K562 (cell line): Measurements from ENCODE around the gene FGL2. TPM values are rescaled to one million over a fixed set of nuclear protein-coding genes. Genes with fewer than 3 reads are reported as not detected.

ENCODE experiments used
- ATAC-seq: fragments of 200-7000 bp; cut with Tn5 transposase; 3 replicates; pipeline ENCODE4 v1.9.1; 2020; ENCODE audit warnings: moderate library complexity
- BruUV-seq: library from RNA; stranded (reverse); fragments of 400-500 nt; replicated peaks from 2 replicates; lab custom pipeline; 2021; lab: Mats Ljungman, UMichigan
- CTCF ChIA-PET: fragments of 300-600 bp; formaldehyde crosslinking; extraction: SDS; loops from one replicate; lab custom pipeline; 2021; ENCODE audit warnings: low intra/inter-chr PET ratio; lab: Yijun Ruan, JAX
- POLR2A ChIA-PET: fragments of 300-600, 350-650 bp; sonication (Branson Sonifier 250); formaldehyde crosslinking; extraction: SDS; loops from one replicate; lab custom pipeline; 2021; ENCODE audit warnings: antibody characterized with exemption, inconsistent platforms; lab: Yijun Ruan, JAX
- DNase-seq, 4 experiments: peaks; one replicate each; pipeline versions ENCODE4 v3.0.0 to v3.0.0-alpha.2; 2011 to 2018; ENCODE audit warnings: low spot score in 3 of 4, mixed read lengths in 3 of 4; ENCODE audit errors: extremely low read depth in 1 of 4
- FAIRE-seq: peaks from 2 replicates; lab custom pipeline; 2011; peaks lifted over from hg19 to GRCh38; lab: Jason Lieb, UNC
- H2AFZ ChIP-seq: 2 replicates; pipeline ENCODE4 v1.6.0; 2011; ENCODE audit warnings: low read depth, low read length, control low read depth, inconsistent platforms
- H3K27ac ChIP-seq: fragments of 200-600 bp; 3 replicates; pipeline ENCODE4 v1.8.0; 2011; ENCODE audit warnings: low read depth, mild to moderate bottlenecking, control low read depth, inconsistent platforms, low read length, moderate library complexity, mixed read lengths; ENCODE audit errors: extremely low read depth
- H3K27me3 ChIP-seq, 2 experiments: fragments of 300-600 bp in 1 of 2; 2 replicates in 1 of 2; 3 replicates in 1 of 2; pipeline versions ENCODE4 v1.6.0 to v1.8.0; 2011; ENCODE audit warnings: inconsistent platforms in 2 of 2, low read length in 2 of 2, mild to moderate bottlenecking in 1 of 2, mixed read lengths in 1 of 2, moderate library complexity in 1 of 2; ENCODE audit not compliant: control insufficient read depth in 2 of 2, insufficient read depth in 2 of 2
- H3K36me3 ChIP-seq: fragments of 300-600 bp; 3 replicates; pipeline ENCODE4 v1.8.0; 2011; ENCODE audit warnings: mild to moderate bottlenecking, low read length, inconsistent platforms; ENCODE audit not compliant: control insufficient read depth, insufficient read depth
- H3K4me1 ChIP-seq, 2 experiments: fragments of 200-600 bp in 1 of 2; replicated peaks in 1 of 2; 2 replicates in 1 of 2; 3 replicates in 1 of 2; pipeline versions ENCODE4 v1.5.1 to v1.8.0; 2011; ENCODE audit warnings: inconsistent platforms in 2 of 2, low read length in 2 of 2, mild to moderate bottlenecking in 1 of 2, mixed read lengths in 1 of 2, moderate library complexity in 1 of 2; ENCODE audit not compliant: control insufficient read depth in 2 of 2, insufficient read depth in 2 of 2
- H3K4me2 ChIP-seq: 2 replicates; pipeline ENCODE4 v1.6.1; 2011; ENCODE audit warnings: low read length, control low read depth, inconsistent platforms, mixed read lengths; ENCODE audit not compliant: insufficient read depth
- H3K4me3 ChIP-seq: fragments of 200-600 bp; sonication (generic), shearing (Covaris generic); 2 replicates; pipeline ENCODE4 v1.5.1; 2016; ENCODE audit warnings: control low read depth, inconsistent platforms
- H3K79me2 ChIP-seq: fragments of 200-600 bp; 3 replicates; pipeline ENCODE4 v1.8.0; 2011; ENCODE audit warnings: low read length, inconsistent platforms; ENCODE audit not compliant: control insufficient read depth, insufficient read depth
- H3K9ac ChIP-seq, 2 experiments: 2 replicates each; pipeline versions ENCODE4 v1.6.0 to v1.6.1; 2011; ENCODE audit warnings: low read depth in 2 of 2, low read length in 2 of 2, control low read depth in 1 of 2, inconsistent platforms in 1 of 2, mild to moderate bottlenecking in 1 of 2, mixed read lengths in 1 of 2; ENCODE audit not compliant: insufficient read depth in 1 of 2
- H3K9me1 ChIP-seq: one replicate; pipeline ENCODE4 v1.6.0; 2011; ENCODE audit warnings: inconsistent platforms, mild to moderate bottlenecking, low read length, moderate library complexity; ENCODE audit not compliant: control insufficient read depth, insufficient read depth
- H3K9me3 ChIP-seq: replicated peaks from 2 replicates; pipeline ENCODE4 v1.5.1; 2011; ENCODE audit warnings: low read depth, low read length, inconsistent platforms; ENCODE audit not compliant: control insufficient read depth, insufficient read depth
- H4K20me1 ChIP-seq: replicated peaks from 2 replicates; pipeline ENCODE4 v1.6.1; 2011; ENCODE audit warnings: low read length, inconsistent platforms, mixed read lengths; ENCODE audit not compliant: control insufficient read depth, insufficient read depth
- DMBX1 ChIP-seq: fragments of 250-450 bp; sonication (Bioruptor Pico); IDR thresholded peaks from 2 replicates; pipeline ENCODE4 v1.8.0; 2022; ENCODE audit warnings: inconsistent platforms, mild to moderate bottlenecking, moderate library complexity, borderline replicate concordance
- GABPB1 ChIP-seq: sonication (generic); formaldehyde crosslinking; IDR thresholded peaks from 2 replicates; pipeline ENCODE4 v1.8.0; 2022; ENCODE audit warnings: mild to moderate bottlenecking, missing genetic modification reagents
- HOXB6 ChIP-seq: fragments of 250-450 bp; sonication (Bioruptor Pico); IDR thresholded peaks from 2 replicates; pipeline ENCODE4 v1.5.1; 2022; ENCODE audit warnings: mild to moderate bottlenecking, borderline replicate concordance
- MBD2 ChIP-seq: sonication (generic); IDR thresholded peaks from 2 replicates; pipeline ENCODE4 v1.6.1; 2016; ENCODE audit warnings: low read depth, borderline replicate concordance
- MCM3 ChIP-seq: fragments of 450-650 bp; IDR thresholded peaks from 2 replicates; pipeline ENCODE4 v1.6.1; 2016
- TARDBP ChIP-seq: fragments of 450-650 bp; IDR thresholded peaks from 2 replicates; pipeline ENCODE4 v1.6.1; 2016
- ZC3H4 ChIP-seq: sonication (generic); formaldehyde crosslinking; IDR thresholded peaks from 2 replicates; pipeline ENCODE4 v1.9.0; 2021; ENCODE audit warnings: missing genetic modification reagents, borderline replicate concordance
- ZNF408 ChIP-seq: fragments of 250-450 bp; sonication (Bioruptor Pico); IDR thresholded peaks from 2 replicates; pipeline ENCODE4 v1.4.0; 2020; ENCODE audit warnings: low read depth, mild to moderate bottlenecking, moderate library complexity
- ZNF785 ChIP-seq: fragments of 250-450 bp; sonication (Bioruptor Pico); IDR thresholded peaks from 2 replicates; pipeline ENCODE4 v1.4.0; 2020; ENCODE audit warnings: mild to moderate bottlenecking
- ZNF830 ChIP-seq: fragments of 250-450 bp; sonication (Bioruptor Pico); IDR thresholded peaks from 2 replicates; pipeline ENCODE4 v1.5.0; 2021; ENCODE audit warnings: mild to moderate bottlenecking
- WGBS: fragments of 100-300 bp; shearing (Covaris generic); methylation state at CpG from one replicate; pipeline ENCODE4 v1.1.6; 2016; ENCODE audit warnings: low coverage, mixed read lengths; ENCODE audit not compliant: insufficient coverage; ENCODE audit errors: missing lambda C conversion rate; 5-methylcytosine and 5-hydroxymethylcytosine counted together
- in situ Hi-C: fragments of 300-500 bp; cut with MboI; formaldehyde crosslinking; loops from 4 replicates; pipeline ENCODE4 v1.15.0; 2018; ENCODE audit warnings: inconsistent platforms, mixed read lengths
- intact Hi-C: fragments of 100-400 bp; cut with micrococcal nuclease; formaldehyde crosslinking; loops from 2 replicates; pipeline ENCODE4 v1.14.2; 2022
- polyA plus RNA-seq, 8 experiments: library from polyadenylated mRNA; depleted of rRNA in 4 of 8; stranded (reverse) in 5 of 8; unstranded in 3 of 8; fragments of >200 nt; fragmentation: Nextera tagmentation in 2 of 8; fragmentation: Illumina TruSeq in 1 of 8; extraction: Ambion mirVana in 2 of 8; extraction: Trizol in 1 of 8; gene quantifications; 2 replicates each; pipeline versions ENCODE4 v1.2.1 to v1.2.3, GENCODE V29; 2011 to 2014; ENCODE audit warnings: inconsistent platforms in 1 of 8, missing spikeins in 1 of 8
- total RNA-seq, 7 experiments: library from RNA; depleted of rRNA in 6 of 7; stranded (reverse); fragments of >200 nt in 6 of 7; fragmentation: Illumina TruSeq in 2 of 7; extraction: Trizol in 2 of 7; gene quantifications; 2 replicates each; pipeline versions ENCODE4 v1.2.1 to v1.2.3, GENCODE V29; 2011 to 2021; ENCODE audit warnings: low replicate concordance in 1 of 7
- TF ChIP-seq, protein P1 (sequence below), 3 experiments: fragments of 200-800 bp in 1 of 3; fragments of 250-450 bp in 1 of 3; fragments of 450-650 bp in 1 of 3; sonication (Bioruptor Pico) in 1 of 3; sonication (Bioruptor generic) in 1 of 3; formaldehyde crosslinking in 1 of 3; IDR thresholded peaks; 2 replicates each; pipeline versions ENCODE4 v1.6.1 to v1.8.0; 2016 to 2022; ENCODE audit warnings: mild to moderate bottlenecking in 2 of 3, missing genetic modification characterization in 2 of 3, missing compliant biosample characterization in 1 of 3, moderate library complexity in 1 of 3

Gene FGL2
- total and polyA plus RNA-seq, 9 of the 15 experiments (the other 6 are each of a cell fraction or from before 2014, with no cell fraction given), result 0.11 TPM; not detected in 8

DNA sequence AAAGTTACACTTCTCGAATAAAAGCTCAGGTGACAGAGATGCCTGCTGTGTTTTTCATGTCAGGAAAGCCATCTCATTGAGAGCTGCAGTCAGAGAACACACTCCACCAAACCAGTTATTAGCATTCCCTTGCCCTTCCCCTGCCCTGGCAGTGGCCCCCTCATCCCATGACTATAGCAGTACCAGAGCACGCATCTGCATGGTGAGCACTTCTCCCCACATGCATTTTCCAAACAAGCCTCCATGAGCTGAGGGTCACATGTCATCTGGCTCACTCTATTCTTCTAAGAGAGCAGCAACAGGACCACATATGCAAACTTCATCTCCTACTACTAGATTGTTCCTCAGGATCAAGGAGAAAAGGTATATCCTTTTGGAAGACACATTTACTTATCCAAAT is 42.4 kb upstream of the FGL2 start:
- FAIRE-seq, result no peak
- in situ Hi-C loops, result loop anchor here (25.0 kb wide), 1 partner anchor 605 kb away; the partner anchor contains the start of gene POMZP3

More for the DNA sequence above, 42.4 kb upstream of the FGL2 start:
- Histone ChIP-seq H3K9ac (no peak overlapping the region), H4K20me1 (no peaks in the 10 kb centered on the region), H3K79me2 (no peaks in the 10 kb centered on the region), H3K9me1 (no peaks in the 10 kb centered on the region), H3K27ac (no peak overlapping the region), H3K4me2 (no peak overlapping the region), H3K27me3 (peaks cover 7% of the 10 kb centered on the region in 2 experiments), H3K36me3 (no peaks in the 10 kb centered on the region), H3K9me3 (no peaks in the 10 kb centered on the region), H3K4me1 (no peaks in the 10 kb centered on the region; a peak in 1 of 5 replicates), H3K4me3 (no peak overlapping the region), H2AFZ (no peak overlapping the region)
- ATAC-seq (no peak), DNase-seq (no peak)
- intact Hi-C loops, result loop anchor here (10.0 kb wide), 1 partner anchor 117 kb away; the partner anchor contains the start of gene CCDC146
- BruUV-seq, result no TSS peak
- POLR2A ChIA-PET, result no interaction called here
- TF ChIP-seq ZNF830 (CRISPR knock-in tag), result no peak
- TF ChIP-seq ZNF785 (CRISPR knock-in tag), result no peak
- TF ChIP-seq HOXB6, result no peak
- no peak for TF ChIP-seq ZC3H4 (CRISPR knock-in tag)
- TF ChIP-seq, protein P1, sequence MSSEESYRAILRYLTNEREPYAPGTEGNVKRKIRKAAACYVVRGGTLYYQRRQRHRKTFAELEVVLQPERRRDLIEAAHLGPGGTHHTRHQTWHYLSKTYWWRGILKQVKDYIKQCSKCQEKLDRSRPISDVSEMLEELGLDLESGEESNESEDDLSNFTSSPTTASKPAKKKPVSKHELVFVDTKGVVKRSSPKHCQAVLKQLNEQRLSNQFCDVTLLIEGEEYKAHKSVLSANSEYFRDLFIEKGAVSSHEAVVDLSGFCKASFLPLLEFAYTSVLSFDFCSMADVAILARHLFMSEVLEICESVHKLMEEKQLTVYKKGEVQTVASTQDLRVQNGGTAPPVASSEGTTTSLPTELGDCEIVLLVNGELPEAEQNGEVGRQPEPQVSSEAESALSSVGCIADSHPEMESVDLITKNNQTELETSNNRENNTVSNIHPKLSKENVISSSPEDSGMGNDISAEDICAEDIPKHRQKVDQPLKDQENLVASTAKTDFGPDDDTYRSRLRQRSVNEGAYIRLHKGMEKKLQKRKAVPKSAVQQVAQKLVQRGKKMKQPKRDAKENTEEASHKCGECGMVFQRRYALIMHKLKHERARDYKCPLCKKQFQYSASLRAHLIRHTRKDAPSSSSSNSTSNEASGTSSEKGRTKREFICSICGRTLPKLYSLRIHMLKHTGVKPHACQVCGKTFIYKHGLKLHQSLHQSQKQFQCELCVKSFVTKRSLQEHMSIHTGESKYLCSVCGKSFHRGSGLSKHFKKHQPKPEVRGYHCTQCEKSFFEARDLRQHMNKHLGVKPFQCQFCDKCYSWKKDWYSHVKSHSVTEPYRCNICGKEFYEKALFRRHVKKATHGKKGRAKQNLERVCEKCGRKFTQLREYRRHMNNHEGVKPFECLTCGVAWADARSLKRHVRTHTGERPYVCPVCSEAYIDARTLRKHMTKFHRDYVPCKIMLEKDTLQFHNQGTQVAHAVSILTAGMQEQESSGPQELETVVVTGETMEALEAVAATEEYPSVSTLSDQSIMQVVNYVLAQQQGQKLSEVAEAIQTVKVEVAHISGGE (CRISPR knock-in tag; IDR thresholded peaks at IDR 0.05), result no peak
- no peak for TF ChIP-seq DMBX1 (CRISPR knock-in tag)
- TF ChIP-seq ZNF408 (CRISPR knock-in tag), result no peak
- TF ChIP-seq TARDBP, result no peak
- TF ChIP-seq MBD2, result no peak
- no peak for TF ChIP-seq MCM3
- TF ChIP-seq GABPB1 (CRISPR knock-in tag), result no peak
- 2% methylated on average over 2 of the region's 2 CpGs for WGBS
- CTCF ChIA-PET, result no interaction called here
